ENCODE results near the gene ABCG4.

The ABCG4 gene

DNA sequence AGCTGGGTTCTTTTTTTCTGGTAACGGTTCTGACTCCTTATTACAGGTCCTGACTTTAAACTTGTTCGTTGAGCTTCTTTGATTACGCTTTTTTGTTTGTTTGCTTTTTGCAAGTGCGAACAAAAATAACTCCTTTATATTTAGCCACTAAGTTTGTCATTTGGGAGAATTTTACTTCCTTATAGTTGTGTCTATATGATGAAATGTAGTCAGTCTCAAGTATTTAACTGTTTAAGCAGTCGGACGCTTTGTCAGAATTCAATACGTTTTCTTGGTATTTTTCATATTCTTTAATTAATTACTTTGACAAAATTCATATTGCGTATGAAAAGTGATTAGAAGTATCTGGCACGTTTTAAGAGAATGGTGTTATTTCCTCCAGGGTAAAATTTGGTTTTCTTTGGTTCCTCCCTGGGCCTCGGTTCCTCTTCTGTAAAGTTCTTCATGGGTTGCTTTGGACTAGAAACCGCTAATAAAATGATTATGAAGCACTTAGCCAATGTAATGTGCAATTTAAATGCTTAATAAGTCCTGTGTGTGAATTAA, 58.6 kb downstream of the ABCG4 start:
- Histone ChIP-seq H3K36me3 (ENCODE audit: insufficient read depth, low read length) (no peaks in the 10 kb centered on the region), H3K9ac (ENCODE audit: low read depth, low read length) (peak overlapping the region; percentile 80), H3K4me1 (ENCODE audit: insufficient read depth, low read length) (peaks cover 5% of the 10 kb centered on the region), H3K9me3 (ENCODE audit: control insufficient read depth, insufficient read depth, low read length) (no peaks in the 10 kb centered on the region)

DNA sequence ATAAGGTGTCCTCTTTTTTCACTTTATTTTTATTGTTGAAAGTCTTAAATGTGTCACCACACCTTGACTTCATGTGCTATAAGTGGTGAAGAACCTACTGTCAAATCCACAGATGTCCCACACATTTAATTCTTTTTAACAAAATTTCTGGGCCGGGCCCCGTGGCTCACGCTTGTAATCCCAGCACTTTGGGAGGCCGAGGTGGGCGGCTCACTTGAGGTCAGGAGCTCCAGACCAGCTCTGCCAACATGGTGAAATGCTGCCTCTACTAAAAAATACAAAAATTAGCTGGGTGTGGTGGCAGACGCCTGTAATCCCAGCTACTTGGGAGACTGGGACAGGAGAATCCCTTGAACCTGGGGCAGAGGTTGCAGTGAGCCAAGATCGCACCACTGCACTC, 60.3 kb downstream of the ABCG4 start:
- peaks cover 5% of the 10 kb centered on the region for H3K4me1 ChIP-seq (ENCODE audit: insufficient read depth, low read length)
- no peaks in the 10 kb centered on the region for H3K9me3 ChIP-seq (ENCODE audit: control insufficient read depth, insufficient read depth, low read length)
- H3K36me3 ChIP-seq (ENCODE audit: insufficient read depth, low read length), result no peaks in the 10 kb centered on the region
- no peak overlapping the region for H3K9ac ChIP-seq (ENCODE audit: low read depth, low read length)

DNA sequence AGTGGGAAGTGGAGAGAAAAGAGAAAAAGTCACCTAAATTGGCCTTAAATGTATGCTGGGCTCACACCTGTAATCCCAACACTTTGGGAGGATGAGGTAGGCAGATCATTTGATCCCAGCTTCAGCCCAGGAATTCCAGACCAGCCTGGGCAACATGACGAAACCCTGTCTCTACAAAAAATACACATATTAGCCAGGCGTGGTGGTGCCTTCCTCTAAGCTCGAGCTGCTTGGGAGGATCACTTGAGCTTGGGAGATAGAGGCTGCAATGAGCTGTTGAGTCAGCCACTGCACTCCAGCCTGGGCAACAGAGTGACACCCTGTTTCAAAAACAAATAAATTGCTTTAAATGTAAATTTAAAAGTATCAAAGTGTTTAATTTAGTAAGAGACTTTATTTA, 61.2 kb downstream of the ABCG4 start:
- H3K9ac ChIP-seq (ENCODE audit: low read depth, low read length), result no peak overlapping the region
- H3K36me3 ChIP-seq (ENCODE audit: insufficient read depth, low read length), result no peaks in the 10 kb centered on the region
- no peaks in the 10 kb centered on the region for H3K9me3 ChIP-seq (ENCODE audit: control insufficient read depth, insufficient read depth, low read length)
- H3K4me1 ChIP-seq (ENCODE audit: insufficient read depth, low read length), result peaks cover 5% of the 10 kb centered on the region

Data from ES-I3 (cell line).